ENCODE measurements around the gene EFL1. TPM values are rescaled to one million over a fixed set of nuclear protein-coding genes. Genes with fewer than 3 reads are reported as not detected.
"Not testable (repeated sequence)": the region's sequence is repeated elsewhere in the genome, so short reads cannot be mapped to it uniquely, and the experiment has no call there.

Gene EFL1
- total and polyA plus RNA-seq, 2 donors (not counting 3 experiments of a cell fraction or from before 2014, with no cell fraction given), result 6.6 to 21.9 TPM

- Histone ChIP-seq H3K4me2 (ENCODE audit: insufficient read depth, low read length) (peak overlapping the region; percentile 80), H3K27ac (ENCODE audit: insufficient read depth, low read depth, low read length) (no peak overlapping the region), H3K9me1 (replicated peaks; ENCODE audit: control insufficient read depth, extremely low read depth, insufficient read depth, low read length) (no peaks in the 10 kb centered on the region), H3K79me2 (ENCODE audit: control insufficient read depth, insufficient read depth, low read length) (peaks cover 14% of the 10 kb centered on the region), H3K4me1 (ENCODE audit: control insufficient read depth, extremely low read depth, insufficient read depth, low read length) (peaks cover 20% of the 10 kb centered on the region), H3K36me3 (ENCODE audit: control insufficient read depth in 2 of 2, extremely low read depth in 1 of 2, insufficient read depth in 2 of 2, low read length in 2 of 2) (no peaks in the 10 kb centered on the region), H4K20me1 (replicated peaks; ENCODE audit: control insufficient read depth, extremely low read depth, insufficient read depth, low read length) (no peaks in the 10 kb centered on the region), H3K4me3 (replicated peaks in 1 of 3; ENCODE audit: insufficient read depth in 1 of 3, low read depth in 1 of 3, low read length in 3 of 3) (peak overlapping the region in 2 of 3 experiments; percentile 65 to 76), H3K27me3 (ENCODE audit: control insufficient read depth in 2 of 2, insufficient read depth in 2 of 2, low read length in 2 of 2) (no peaks in the 10 kb centered on the region), H3K9me3 (replicated peaks; ENCODE audit: control insufficient read depth, insufficient read depth, low read length) (no peaks in the 10 kb centered on the region), H3K9ac (replicated peaks; ENCODE audit: extremely low read depth, insufficient read depth, low read length) (no peak overlapping the region), H2AFZ (ENCODE audit: low read depth, low read length) (peak overlapping the region; percentile 50)
- TF ChIP-seq FOS (IDR thresholded peaks at IDR 0.05; ENCODE audit: borderline replicate concordance, insufficient read depth, low read length) (no peak), POLR2A (IDR thresholded peaks at IDR 0.05; ENCODE audit: low read depth, low read length) (no peak), GATA2 (IDR thresholded peaks at IDR 0.05; ENCODE audit: insufficient read depth, insufficient read length, low read depth, low read length) (no peak)
- intact Hi-C loops (cut with micrococcal nuclease) (loop anchor here (2.0 kb wide), 1 partner anchor 217 kb away; the partner anchor contains the start of gene MEX3B), dilution Hi-C loops (cut with MboI; ENCODE audit: extremely low pct_ligation_motif_present, low sequenced_read_pairs) (no loop called here)
- no peak for DNase-seq (ENCODE audit: low read depth, low spot score)
- no TSS peak for BruUV-seq (replicated peaks)
- ChIA-PET POLR2A (no interaction called here), CTCF (interaction anchor here (1.2 to 1.3 kb wide), 2 partner anchors 17 to 997 kb away, joined by 3 read pairs; no protein-coding TSS in a partner anchor)
- FAIRE-seq, result no peak
Measured at GRCh38 chr15:82263350-82263749, 816 bp upstream of the EFL1 start.

- Histone ChIP-seq H3K79me2 (ENCODE audit: control insufficient read depth, insufficient read depth, low read length) (peaks cover 14% of the 10 kb centered on the region), H2AFZ (ENCODE audit: low read depth, low read length) (peak overlapping the region; percentile 50), H3K4me2 (ENCODE audit: insufficient read depth, low read length) (peak overlapping the region; percentile 77), H3K4me3 (replicated peaks in 1 of 3; ENCODE audit: insufficient read depth in 1 of 3, low read depth in 1 of 3, low read length in 3 of 3) (peak overlapping the region; percentile 36 to 76 (median 65)), H3K9ac (replicated peaks; ENCODE audit: extremely low read depth, insufficient read depth, low read length) (peak overlapping the region; percentile 73), H3K27ac (ENCODE audit: insufficient read depth, low read depth, low read length) (peak overlapping the region; percentile 65), H3K4me1 (ENCODE audit: control insufficient read depth, extremely low read depth, insufficient read depth, low read length) (peaks cover 17% of the 10 kb centered on the region)
- TF ChIP-seq MAX (IDR thresholded peaks at IDR 0.05; ENCODE audit: insufficient read depth, insufficient read length), result peak; percentile 6
- intact Hi-C loops (cut with micrococcal nuclease), result loop anchor here (2.0 kb wide), 1 partner anchor 215 kb away; the partner anchor contains the start of gene MEX3B
- H4K20me1 ChIP-seq (replicated peaks; ENCODE audit: control insufficient read depth, extremely low read depth, insufficient read depth, low read length); H3K36me3 ChIP-seq (ENCODE audit: control insufficient read depth in 2 of 2, extremely low read depth in 1 of 2, insufficient read depth in 2 of 2, low read length in 2 of 2); H3K9me3 ChIP-seq (replicated peaks; ENCODE audit: control insufficient read depth, insufficient read depth, low read length); H3K27me3 ChIP-seq (ENCODE audit: control insufficient read depth in 2 of 2, insufficient read depth in 2 of 2, low read length in 2 of 2); dilution Hi-C loops (cut with MboI; ENCODE audit: extremely low pct_ligation_motif_present, low sequenced_read_pairs); POLR2A ChIA-PET; H3K9me1 ChIP-seq (replicated peaks; ENCODE audit: control insufficient read depth, extremely low read depth, insufficient read depth, low read length): not testable (repeated sequence)
- BruUV-seq (replicated peaks), result TSS peak; percentile 38
- FAIRE-seq (peak; percentile 72), DNase-seq (ENCODE audit: low read depth, low spot score) (peak; percentile 46)
- CTCF ChIA-PET, result interaction anchor here (1.2 kb wide), 1 partner anchor 19 kb away, joined by 3 read pairs; no protein-coding TSS in a partner anchor
Measured at GRCh38 chr15:82261566-82262421, 740 bp downstream of the EFL1 start.

- CTCF ChIA-PET; H3K9me1 ChIP-seq (replicated peaks; ENCODE audit: control insufficient read depth, extremely low read depth, insufficient read depth, low read length); BruUV-seq (replicated peaks); H3K4me1 ChIP-seq (ENCODE audit: control insufficient read depth, extremely low read depth, insufficient read depth, low read length); H3K79me2 ChIP-seq (ENCODE audit: control insufficient read depth, insufficient read depth, low read length); dilution Hi-C loops (cut with MboI; ENCODE audit: extremely low pct_ligation_motif_present, low sequenced_read_pairs); H2AFZ ChIP-seq (ENCODE audit: low read depth, low read length); H3K36me3 ChIP-seq (ENCODE audit: control insufficient read depth in 2 of 2, extremely low read depth in 1 of 2, insufficient read depth in 2 of 2, low read length in 2 of 2); H3K27ac ChIP-seq (ENCODE audit: insufficient read depth, low read depth, low read length); H4K20me1 ChIP-seq (replicated peaks; ENCODE audit: control insufficient read depth, extremely low read depth, insufficient read depth, low read length); H3K9me3 ChIP-seq (replicated peaks; ENCODE audit: control insufficient read depth, insufficient read depth, low read length); DNase-seq (ENCODE audit: low read depth, low spot score); intact Hi-C loops (cut with micrococcal nuclease); FAIRE-seq; H3K4me2 ChIP-seq (ENCODE audit: insufficient read depth, low read length); H3K27me3 ChIP-seq (ENCODE audit: control insufficient read depth in 2 of 2, insufficient read depth in 2 of 2, low read length in 2 of 2); H3K9ac ChIP-seq (replicated peaks; ENCODE audit: extremely low read depth, insufficient read depth, low read length); H3K4me3 ChIP-seq (replicated peaks in 1 of 3; ENCODE audit: insufficient read depth in 1 of 3, low read depth in 1 of 3, low read length in 3 of 3); POLR2A ChIA-PET: not testable (repeated sequence)
Measured at GRCh38 chr15:82248261-82248660, 14.3 kb downstream of the EFL1 start.

Data from endothelial cell of umbilical vein (primary cell).